H1 (cell line): ENCODE results near the gene AKR1C2. TPM values are rescaled to one million over a fixed set of nuclear protein-coding genes. Genes with fewer than 3 reads are reported as not detected.
"Not testable (repeated sequence)": the region's sequence is repeated elsewhere in the genome, so short reads cannot be mapped to it uniquely, and the experiment has no call there.

Experiments
- CTCF ChIA-PET: fragments of 300-600 bp; sonication (Branson Sonifier 250); formaldehyde crosslinking; loops from one replicate; lab custom pipeline; 2021; ENCODE audit not compliant: partially characterized antibody; lab: Charles Lee
- POLR2A ChIA-PET: fragments of 300-600 bp; sonication (Branson Sonifier 250); formaldehyde crosslinking; loops from one replicate; lab custom pipeline; 2021; ENCODE audit warnings: inconsistent platforms; ENCODE audit not compliant: partially characterized antibody; lab: Charles Lee
- DNase-seq, 2 experiments: peaks; one replicate each; pipeline versions ENCODE4 v3.0.0 to v3.0.0-alpha.2; 2010 to 2022; ENCODE audit warnings: low spot score in 2 of 2, low read depth in 1 of 2, mixed read lengths in 1 of 2
- FAIRE-seq: peaks from 2 replicates; lab custom pipeline; 2011; peaks lifted over from hg19 to GRCh38; lab: Jason Lieb, UNC
- H2AFZ ChIP-seq: 2 replicates; pipeline ENCODE4 v1.8.1; 2012; ENCODE audit warnings: low read length, inconsistent platforms
- H2AK5ac ChIP-seq: 2 replicates; pipeline ENCODE4 v1.6.1; 2013; ENCODE audit warnings: low read depth, low read length
- H2BK120ac ChIP-seq: replicated peaks from 2 replicates; pipeline ENCODE3; 2013; ENCODE audit warnings: low read depth, low read length, inconsistent platforms
- H2BK12ac ChIP-seq: 2 replicates; pipeline ENCODE4 v1.6.1; 2013; ENCODE audit warnings: low read depth, low read length
- H2BK15ac ChIP-seq: 2 replicates; pipeline ENCODE4 v1.6.1; 2013; ENCODE audit warnings: low read length
- H2BK20ac ChIP-seq: 2 replicates; pipeline ENCODE4 v1.6.1; 2013; ENCODE audit warnings: low read length
- H2BK5ac ChIP-seq: 2 replicates; pipeline ENCODE4 v1.6.1; 2013; ENCODE audit warnings: low read depth, low read length
- H3K14ac ChIP-seq: 2 replicates; pipeline ENCODE4 v1.6.1; 2013; ENCODE audit warnings: inconsistent platforms; ENCODE audit not compliant: insufficient read length
- H3K18ac ChIP-seq: 2 replicates; pipeline ENCODE4 v1.6.1; 2013; ENCODE audit warnings: low read length; ENCODE audit errors: extremely low read depth
- H3K23ac ChIP-seq: 2 replicates; pipeline ENCODE4 v1.6.1; 2013; ENCODE audit warnings: inconsistent platforms; ENCODE audit not compliant: insufficient read length
- H3K23me2 ChIP-seq: 2 replicates; pipeline ENCODE4 v1.6.1; 2013; ENCODE audit warnings: low read depth, low read length
- H3K27ac ChIP-seq: 2 replicates; pipeline ENCODE4 v1.6.1; 2011; ENCODE audit warnings: low read depth, low read length, inconsistent platforms
- H3K27me3 ChIP-seq, 4 experiments: replicated peaks in 1 of 4; 1 replicate in 1 of 4; 2 replicates in 3 of 4; pipeline versions ENCODE4 v1.6.1 to v1.8.1; 2011 to 2013; ENCODE audit warnings: low read length in 3 of 4, mild to moderate bottlenecking in 3 of 4, inconsistent platforms in 2 of 4, mixed read lengths in 2 of 4, moderate library complexity in 1 of 4; ENCODE audit not compliant: control insufficient read depth in 3 of 4, insufficient read depth in 3 of 4; ENCODE audit errors: extremely low read depth in 1 of 4
- H3K36me3 ChIP-seq, 4 experiments: 2 replicates each; pipeline versions ENCODE4 v1.6.1 to v1.8.1; 2011 to 2013; ENCODE audit warnings: mild to moderate bottlenecking in 4 of 4, low read length in 3 of 4, moderate library complexity in 2 of 4, control low read depth in 1 of 4, inconsistent platforms in 1 of 4; ENCODE audit not compliant: insufficient read depth in 4 of 4, control insufficient read depth in 2 of 4
- H3K4ac ChIP-seq: replicated peaks from 2 replicates; pipeline ENCODE3; 2013; ENCODE audit warnings: low read length, low read depth, mixed read lengths, inconsistent platforms; ENCODE audit not compliant: insufficient read length
- H3K4me1 ChIP-seq, 4 experiments: replicated peaks in 1 of 4; 1 replicate in 1 of 4; 2 replicates in 3 of 4; pipeline versions ENCODE4 v1.6.1 to v1.8.1; 2011 to 2013; ENCODE audit warnings: low read length in 3 of 4, inconsistent platforms in 2 of 4, mixed read lengths in 1 of 4; ENCODE audit not compliant: insufficient read depth in 4 of 4, control insufficient read depth in 3 of 4
- H3K4me2 ChIP-seq, 2 experiments: 2 replicates each; pipeline versions ENCODE4 v1.6.1 to v1.8.1; 2011 to 2013; ENCODE audit warnings: low read depth in 2 of 2, low read length in 2 of 2, control low read depth in 1 of 2, inconsistent platforms in 1 of 2, mild to moderate bottlenecking in 1 of 2; ENCODE audit not compliant: insufficient read depth in 1 of 2
- H3K4me3 ChIP-seq, 4 experiments: fragments of 200-600, 300-600 bp in 1 of 4; sonication (generic), shearing (Covaris generic), sonication (Bioruptor Twin) in 1 of 4; 2 replicates each; pipeline versions ENCODE4 v1.5.1 to v1.8.1; 2011 to 2016; ENCODE audit warnings: low read length in 4 of 4, low read depth in 3 of 4, control low read depth in 2 of 4, inconsistent platforms in 2 of 4, mild to moderate bottlenecking in 2 of 4, mixed read lengths in 1 of 4, moderate library complexity in 1 of 4; ENCODE audit not compliant: insufficient read depth in 2 of 4; ENCODE audit errors: extremely low read depth in 1 of 4
- H3K56ac ChIP-seq: replicated peaks from 2 replicates; pipeline ENCODE3; 2013; ENCODE audit warnings: low read depth, mild to moderate bottlenecking, mixed read lengths, low read length, inconsistent platforms; ENCODE audit not compliant: insufficient read length
- H3K79me1 ChIP-seq: 2 replicates; pipeline ENCODE4 v1.6.1; 2013; ENCODE audit warnings: low read depth, low read length, control low read depth
- H3K79me2 ChIP-seq, 2 experiments: 2 replicates each; pipeline versions ENCODE4 v1.6.1 to v1.8.1; 2012 to 2013; ENCODE audit warnings: low read length in 2 of 2, mild to moderate bottlenecking in 2 of 2, inconsistent platforms in 1 of 2; ENCODE audit not compliant: insufficient read depth in 2 of 2, control insufficient read depth in 1 of 2
- H3K9ac ChIP-seq, 4 experiments: replicated peaks in 1 of 4; 1 replicate in 1 of 4; 2 replicates in 3 of 4; pipeline versions ENCODE4 v1.6.1 to v1.8.1; 2011 to 2013; ENCODE audit warnings: low read depth in 3 of 4, low read length in 3 of 4, control low read depth in 2 of 4, mild to moderate bottlenecking in 2 of 4, moderate library complexity in 2 of 4, inconsistent platforms in 1 of 4; ENCODE audit errors: extremely low read depth in 1 of 4
- H3K9me3 ChIP-seq, 2 experiments: 2 replicates each; pipeline versions ENCODE4 v1.6.1 to v1.8.1; 2012 to 2013; ENCODE audit warnings: mild to moderate bottlenecking in 2 of 2, moderate library complexity in 2 of 2, control low read depth in 1 of 2, inconsistent platforms in 1 of 2, low read depth in 1 of 2, low read length in 1 of 2, mixed read lengths in 1 of 2; ENCODE audit not compliant: insufficient read depth in 2 of 2
- H4K20me1 ChIP-seq, 2 experiments: replicated peaks in 1 of 2; 2 replicates each; pipeline versions ENCODE3 to v1.8.1; 2011 to 2013; ENCODE audit warnings: inconsistent platforms in 2 of 2, low read length in 2 of 2, mild to moderate bottlenecking in 1 of 2; ENCODE audit not compliant: insufficient read depth in 2 of 2, control insufficient read depth in 1 of 2
- H4K5ac ChIP-seq: 2 replicates; pipeline ENCODE4 v1.6.1; 2013; ENCODE audit warnings: low read length, low read depth, mixed read lengths, inconsistent platforms; ENCODE audit not compliant: insufficient read length
- H4K8ac ChIP-seq: 2 replicates; pipeline ENCODE4 v1.8.0; 2013; ENCODE audit warnings: mild to moderate bottlenecking, moderate library complexity, low read length, inconsistent platforms; ENCODE audit not compliant: insufficient read depth; ENCODE audit errors: extremely low read depth
- H4K91ac ChIP-seq: replicated peaks from 2 replicates; pipeline ENCODE3; 2013; ENCODE audit warnings: low read length, mixed read lengths, inconsistent platforms; ENCODE audit not compliant: insufficient read length
- WGBS, 2 experiments: shearing (Covaris generic) in 1 of 2; methylation state at CpG; one replicate each; pipeline versions ENCODE4 v1.1.6 to v1.1.7; 2013 to 2015; ENCODE audit warnings: low lambda C conversion rate in 2 of 2, mixed read lengths in 2 of 2, inconsistent platforms in 1 of 2, low coverage in 1 of 2, missing lambda C conversion rate in 1 of 2; ENCODE audit not compliant: insufficient replicate concordance in 2 of 2, insufficient coverage in 1 of 2, insufficient read length in 1 of 2; ENCODE audit errors: extremely low coverage in 1 of 2, missing lambda C conversion rate in 1 of 2; 5-methylcytosine and 5-hydroxymethylcytosine counted together
- polyA plus RNA-seq, 7 experiments: library from polyadenylated mRNA; depleted of rRNA in 3 of 7; stranded (reverse) in 5 of 7; unstranded in 2 of 7; fragments of >200 nt in 5 of 7; fragments of 200-250 nt in 2 of 7; gene quantifications; 1 replicate in 5 of 7; 2 replicates in 1 of 7; 4 replicates in 1 of 7; pipeline versions ENCODE4 v1.2.1 to v1.2.3, GENCODE V29; 2011 to 2013; ENCODE audit warnings: missing spikeins in 2 of 7, mixed read lengths in 2 of 7
- total RNA-seq: library from RNA; stranded (reverse); fragmentation: NEBNext Ultra II Directional; extraction: Animal tissue kit (Norgen Biotek cat#: 25700); gene quantifications from 2 replicates; pipeline ENCODE4 v1.2.1, GENCODE V29; 2021

The AKR1C2 gene
- total and polyA plus RNA-seq, 2 of the 8 experiments (the other 6 are each of a cell fraction or from before 2014, with no cell fraction given) = 0.77 to 1.2 TPM

DNA sequence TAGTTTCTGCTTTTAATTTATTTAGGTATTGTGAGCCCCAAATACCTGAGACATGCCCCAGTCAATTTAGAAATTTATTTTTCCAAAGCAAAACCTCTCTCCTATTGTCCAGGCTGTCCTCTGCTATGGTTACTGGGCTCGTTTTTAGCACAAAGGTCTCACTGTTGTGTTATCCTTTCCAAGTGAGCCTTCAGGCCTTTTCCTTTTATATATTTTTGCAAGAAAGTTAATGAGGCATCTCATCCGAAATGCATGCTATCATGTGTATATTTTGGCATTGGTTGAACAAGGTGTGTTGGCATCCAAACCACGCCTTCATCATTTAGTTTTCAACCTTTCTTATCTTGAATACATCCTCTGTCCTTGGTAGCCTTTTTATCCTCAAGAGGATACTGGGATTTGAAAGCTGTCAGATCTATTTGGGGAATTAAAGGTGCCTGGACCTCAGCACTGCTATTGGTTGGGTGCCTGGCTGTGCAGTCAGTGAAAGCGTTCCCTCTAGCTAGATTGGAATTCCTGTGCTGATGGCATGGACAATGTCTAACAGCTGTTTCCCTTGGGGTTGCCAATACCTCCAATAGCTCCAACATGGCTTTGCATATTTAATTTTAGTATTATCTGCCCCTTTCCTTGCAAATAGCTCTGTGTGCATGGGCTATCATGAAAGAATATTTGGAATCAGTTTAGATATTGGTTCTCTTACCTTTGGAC is 10.7 kb upstream of the AKR1C2 start:
- H3K27ac ChIP-seq, H3K23ac ChIP-seq, H2AK5ac ChIP-seq, H2AFZ ChIP-seq, H3K9me3 ChIP-seq, H4K91ac ChIP-seq, H3K79me1 ChIP-seq, H2BK120ac ChIP-seq, FAIRE-seq, H2BK15ac ChIP-seq, DNase-seq, H3K27me3 ChIP-seq, H3K4ac ChIP-seq, H2BK5ac ChIP-seq, H3K4me2 ChIP-seq, H3K36me3 ChIP-seq, H3K23me2 ChIP-seq, H4K20me1 ChIP-seq, H4K8ac ChIP-seq, H2BK20ac ChIP-seq, POLR2A ChIA-PET, H2BK12ac ChIP-seq, H4K5ac ChIP-seq, H3K4me1 ChIP-seq, H3K9ac ChIP-seq, H3K14ac ChIP-seq, H3K56ac ChIP-seq, H3K79me2 ChIP-seq, H3K18ac ChIP-seq, H3K4me3 ChIP-seq: not testable (repeated sequence)
- CTCF ChIA-PET = interaction anchor here (0.9 kb wide), 1 partner anchor 166 kb away, joined by 3 read pairs; no protein-coding TSS in a partner anchor
- 92% methylated on average over 4 of the region's 4 CpGs; no CpG with 5 or more reads in 1 of the 2 experiments for WGBS, 2 experiments
